Thyroid gland (tissue), 4 donors: Measurements from ENCODE around the gene NUDT4. TPM values are rescaled to one million over a fixed set of nuclear protein-coding genes. Genes with fewer than 3 reads are reported as not detected.
"Not testable (repeated sequence)": the region's sequence is repeated elsewhere in the genome, so short reads cannot be mapped to it uniquely, and the experiment has no call there.

Experiments used
- DNase-seq, 2 donors: peaks; one replicate each; pipeline ENCODE4 v3.0.0-alpha.2; 2019
- H3K27ac ChIP-seq, 3 donors: fragments of 200-600 bp; sonication (generic); 1 replicate in 2 of 3; 2 replicates in 1 of 3; pipeline ENCODE4 v1.5.1; 2016 to 2019; ENCODE audit warnings: mild to moderate bottlenecking in 1 of 3, moderate library complexity in 1 of 3
- H3K27me3 ChIP-seq: fragments of 200-600 bp; sonication (generic); one replicate; pipeline ENCODE4 v1.5.1; 2019
- H3K36me3 ChIP-seq, 2 donors: fragments of 200-600 bp; sonication (generic); one replicate each; pipeline ENCODE4 v1.5.1; 2016 to 2019
- H3K4me1 ChIP-seq, 2 donors: fragments of 200-600 bp; sonication (generic); one replicate each; pipeline ENCODE4 v1.5.1; 2017 to 2019
- H3K4me3 ChIP-seq, 3 donors: fragments of 200-600 bp; sonication (generic); replicated peaks in 1 of 3; 1 replicate in 2 of 3; 2 replicates in 1 of 3; pipeline ENCODE4 v1.5.1; 2016; ENCODE audit warnings: mild to moderate bottlenecking in 1 of 3
- H3K9me3 ChIP-seq: fragments of 200-600 bp; sonication (generic); one replicate; pipeline ENCODE4 v1.5.1; 2017
- CTCF ChIP-seq, 6 experiments: fragments of 200-600 bp in 3 of 6; fragments of 450-650 bp in 3 of 6; sonication (generic) in 3 of 6; IDR thresholded peaks; one replicate each; pipeline ENCODE4 v1.5.1; 2016 to 2019; ENCODE audit warnings: antibody characterized with exemption in 6 of 6, mild to moderate bottlenecking in 2 of 6, inconsistent platforms in 1 of 6, moderate library complexity in 1 of 6
- POLR2A ChIP-seq, 2 donors: fragments of 450-650 bp; IDR thresholded peaks; one replicate each; pipeline ENCODE4 v1.6.1; 2017; ENCODE audit warnings: antibody characterized with exemption in 2 of 2, mild to moderate bottlenecking in 2 of 2, moderate library complexity in 1 of 2
- WGBS, 2 donors: methylation state at CpG; one replicate each; pipeline ENCODE4 v1.1.5; 2017; 5-methylcytosine and 5-hydroxymethylcytosine counted together
- intact Hi-C: fragments of 100-400 bp; cut with DNase I; formaldehyde crosslinking; loops from one replicate; pipeline ENCODE4 v1.15.1; 2023
- total RNA-seq, 4 donors: library from RNA; depleted of rRNA; stranded (reverse); fragments of >200 nt; gene quantifications; one replicate each; pipeline ENCODE4 v1.2.3, GENCODE V29; 2016

Gene NUDT4
- total RNA-seq, 4 donors from 2014 or later: 102 to 125 (median 110) TPM

GRCh38 chr12:93430280-93430679, 52.6 kb downstream of the NUDT4 start:
- Histone ChIP-seq H3K9me3 (no peaks in the 10 kb centered on the region), H3K36me3 (no peaks in the 10 kb centered on the region), H3K4me1 (peaks cover 51 to 60% of the 10 kb centered on the region in 2 donors), H3K27me3 (no peaks in the 10 kb centered on the region), H3K27ac (no peak overlapping the region), H3K4me3 (no peak overlapping the region)
- TF ChIP-seq POLR2A (IDR thresholded peaks at IDR 0.05): no peak
- no peak for TF ChIP-seq CTCF (IDR thresholded peaks at IDR 0.05)
- DNase-seq: no peak
- 68 to 70% methylated on average over 4 of the region's 4 CpGs for WGBS, 2 donors
- intact Hi-C loops: no loop called here

GRCh38 chr12:93432031-93432430, 54.3 kb downstream of the NUDT4 start:
- H3K4me3 ChIP-seq, H3K36me3 ChIP-seq, H3K27ac ChIP-seq, H3K9me3 ChIP-seq, DNase-seq, intact Hi-C loops, H3K27me3 ChIP-seq: not testable (repeated sequence)
- H3K4me1 ChIP-seq: peaks cover 37 to 42% of the 10 kb centered on the region in 2 donors
- WGBS, 2 donors: 96 to 98% methylated on average over 6 of the region's 6 CpGs

- Histone ChIP-seq H3K9me3 (no peaks in the 10 kb centered on the region), H3K36me3 (no peaks in the 10 kb centered on the region), H3K4me3 (no peak overlapping the region), H3K27ac (peak overlapping the region in 2 of 3 donors; percentile 34 to 35), H3K4me1 (peaks cover 19 to 29% of the 10 kb centered on the region in 2 donors), H3K27me3 (no peaks in the 10 kb centered on the region)
- intact Hi-C loops: no loop called here
- DNase-seq: no peak
- 54 to 57% methylated on average over 5 of the region's 5 CpGs for WGBS, 2 donors
- TF ChIP-seq POLR2A (IDR thresholded peaks at IDR 0.05): no peak
- no peak for TF ChIP-seq CTCF (IDR thresholded peaks at IDR 0.05)
Measured at GRCh38 chr12:93434256-93434865, 56.6 kb downstream of the NUDT4 start.

- Histone ChIP-seq H3K27me3 (no peaks in the 10 kb centered on the region), H3K4me1 (peaks cover 26 to 32% of the 10 kb centered on the region in 2 donors)
Measured at GRCh38 chr12:93438266-93439050, 60.7 kb downstream of the NUDT4 start.

More at GRCh38 chr12:93438266-93439050, 60.7 kb downstream of the NUDT4 start:
- Histone ChIP-seq H3K36me3 (no peaks in the 10 kb centered on the region), H3K27ac (no peak overlapping the region), H3K9me3 (no peaks in the 10 kb centered on the region), H3K4me3 (no peak overlapping the region)
- DNase-seq: no peak
- intact Hi-C loops: no loop called here
- WGBS, 2 donors: 76 to 83% methylated on average over 3 of the region's 3 CpGs
- TF ChIP-seq CTCF (IDR thresholded peaks at IDR 0.05): no peak
- TF ChIP-seq POLR2A (IDR thresholded peaks at IDR 0.05): no peak
